Large intestine (tissue), 3 donors: ENCODE data around the gene RARRES2. TPM values are rescaled to one million over a fixed set of nuclear protein-coding genes. Genes with fewer than 3 reads are reported as not detected.
A peak's percentile ranks its signal among the peaks of the same experiment; 100 is the strongest.

ENCODE experiments used
- DNase-seq, 2 donors: peaks; one replicate each; pipeline versions ENCODE4 v3.0.0 to v3.0.0-alpha.2; 2013
- H3K27ac ChIP-seq: one replicate; pipeline ENCODE4 v1.5.1; 2013; ENCODE audit warnings: low read length
- H3K27me3 ChIP-seq: 2 replicates; pipeline ENCODE4 v1.6.1; 2013; ENCODE audit warnings: low read length; ENCODE audit not compliant: control insufficient read depth, insufficient read depth
- H3K36me3 ChIP-seq: 2 replicates; pipeline ENCODE4 v1.6.1; 2013; ENCODE audit warnings: low read length; ENCODE audit not compliant: control insufficient read depth, insufficient read depth
- H3K4me1 ChIP-seq: one replicate; pipeline ENCODE4 v1.6.1; 2013; ENCODE audit warnings: low read length; ENCODE audit not compliant: control insufficient read depth, insufficient read depth
- H3K4me3 ChIP-seq: one replicate; pipeline ENCODE4 v1.5.1; 2013; ENCODE audit warnings: low read length
- H3K9me3 ChIP-seq: one replicate; pipeline ENCODE4 v1.6.1; 2013; ENCODE audit warnings: mild to moderate bottlenecking, low read depth, low read length, moderate library complexity; ENCODE audit not compliant: control insufficient read depth
- WGBS: methylation state at CpG from one replicate; pipeline ENCODE4 v1.1.5; 2013; ENCODE audit warnings: low lambda C conversion rate; ENCODE audit not compliant: insufficient coverage; 5-methylcytosine and 5-hydroxymethylcytosine counted together
- polyA plus RNA-seq: library from polyadenylated mRNA; unstranded; fragments of 120-200 nt; gene quantifications from one replicate; pipeline ENCODE4 v1.2.1, GENCODE V29; 2013

RARRES2 gene
- polyA plus RNA-seq, 1 donor: 58.2 TPM

DNA sequence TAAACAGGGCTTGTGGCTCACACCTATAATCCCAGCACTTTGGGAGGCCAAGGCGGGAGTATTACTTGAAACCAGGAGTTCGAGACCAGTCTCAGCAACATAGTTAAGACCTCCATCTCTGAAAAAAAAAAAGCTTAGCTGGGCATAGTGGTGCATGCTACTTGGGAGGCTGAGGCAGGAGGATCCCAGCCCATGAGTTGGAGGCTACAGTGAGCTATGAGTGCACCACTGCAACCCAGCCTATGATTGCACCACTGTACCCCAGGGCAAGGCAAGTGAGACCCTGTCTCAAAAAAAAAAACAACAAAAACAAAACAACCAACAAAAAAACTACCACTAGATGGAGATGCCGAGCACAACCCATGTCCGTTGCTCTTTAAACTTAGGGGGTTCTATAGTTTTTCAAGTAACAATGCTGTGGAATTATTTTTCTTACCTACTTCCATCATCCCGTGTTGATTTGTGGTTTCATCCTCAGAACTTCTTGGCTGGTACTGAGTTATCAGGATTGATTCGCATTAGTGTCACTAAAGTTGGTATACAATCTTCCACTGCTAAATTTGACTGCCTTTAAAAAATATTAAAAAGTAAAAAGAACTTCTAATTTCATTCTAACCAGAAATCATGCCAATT lies 15.0 kb upstream of the RARRES2 start:
- Histone ChIP-seq H3K27me3 (no peaks in the 10 kb centered on the region), H3K9me3 (no peaks in the 10 kb centered on the region), H3K27ac (no peak overlapping the region), H3K4me3 (no peak overlapping the region), H3K4me1 (no peaks in the 10 kb centered on the region), H3K36me3 (no peaks in the 10 kb centered on the region)
- no CpG with 5 or more reads among the region's 6 CpGs for WGBS
- no peak for DNase-seq

- Histone ChIP-seq H3K36me3 (no peaks in the 10 kb centered on the region), H3K9me3 (no peaks in the 10 kb centered on the region), H3K27ac (no peak overlapping the region), H3K4me1 (no peaks in the 10 kb centered on the region), H3K27me3 (no peaks in the 10 kb centered on the region), H3K4me3 (no peak overlapping the region)
- WGBS: no CpG with 5 or more reads among the region's 1 CpG
- DNase-seq: no peak
Measured at GRCh38 chr7:150355666-150356059, 14.2 kb upstream of the RARRES2 start.

DNA sequence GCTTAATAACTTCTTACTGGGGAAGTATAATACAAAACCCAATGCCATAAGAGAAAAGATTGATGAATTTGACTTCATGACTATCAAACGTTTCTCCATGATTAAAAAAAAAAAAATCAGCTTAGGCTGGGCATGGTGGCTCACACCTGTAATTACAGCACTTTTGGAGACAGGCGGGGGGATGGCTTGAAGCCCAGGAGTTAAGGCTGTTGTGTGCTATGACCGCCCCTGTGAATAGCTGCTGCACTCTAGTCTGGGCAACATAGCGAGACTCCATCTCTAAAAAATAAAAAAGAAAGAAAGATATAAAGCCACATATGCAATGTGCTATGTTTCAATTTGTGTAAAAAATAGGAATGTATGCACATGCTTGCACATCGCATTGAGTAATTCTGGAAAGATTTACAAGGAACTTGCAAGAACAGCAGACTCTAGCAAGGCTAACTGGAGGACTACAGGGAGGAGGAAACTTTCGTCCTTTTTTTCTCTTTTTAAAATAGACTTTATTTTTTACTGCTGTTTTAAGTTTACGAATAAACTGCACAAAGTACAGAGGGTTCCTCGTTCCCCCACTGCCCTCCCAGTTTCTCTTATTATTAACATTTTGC lies 10.3 kb upstream of the RARRES2 start:
- Histone ChIP-seq H3K9me3 (no peaks in the 10 kb centered on the region), H3K36me3 (no peaks in the 10 kb centered on the region), H3K27me3 (no peaks in the 10 kb centered on the region), H3K4me3 (no peak overlapping the region), H3K4me1 (no peaks in the 10 kb centered on the region), H3K27ac (no peak overlapping the region)
- WGBS: 88% methylated on average over 3 of the region's 8 CpGs
- DNase-seq: no peak

DNA sequence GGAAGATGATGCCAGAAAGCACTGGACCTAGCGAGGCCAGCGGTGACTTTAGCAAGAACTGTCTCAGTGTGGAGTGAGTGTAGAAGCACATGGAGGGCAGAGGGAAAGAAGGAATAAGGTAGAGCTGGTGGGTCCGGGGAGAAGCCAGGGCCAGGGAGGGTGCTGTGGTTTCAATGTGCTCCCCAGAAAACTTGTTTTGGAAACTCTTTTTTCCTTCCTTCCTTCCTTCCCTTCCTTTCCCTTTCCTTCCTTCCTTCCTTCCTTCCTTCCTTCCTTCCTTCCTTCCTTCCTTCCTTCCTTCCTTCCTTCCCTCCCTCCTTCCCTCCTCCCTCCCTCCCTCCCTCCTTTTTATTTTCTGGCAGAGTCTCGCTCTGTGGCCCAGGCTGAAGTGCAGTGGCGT lies 5.5 kb upstream of the RARRES2 start:
- DNase-seq: no peak
- peaks cover 4% of the 10 kb centered on the region for H3K9me3 ChIP-seq
- WGBS: no CpG with 5 or more reads among the region's 5 CpGs
- H3K36me3 ChIP-seq: no peaks in the 10 kb centered on the region
- no peaks in the 10 kb centered on the region for H3K4me1 ChIP-seq
- H3K27me3 ChIP-seq: no peaks in the 10 kb centered on the region
- no peak overlapping the region for H3K27ac ChIP-seq
- no peak overlapping the region for H3K4me3 ChIP-seq

- peaks cover 13% of the 10 kb centered on the region for H3K4me1 ChIP-seq
- peaks cover 13% of the 10 kb centered on the region for H3K27me3 ChIP-seq
- DNase-seq: no peak
- peaks cover 4% of the 10 kb centered on the region for H3K9me3 ChIP-seq
- no peak overlapping the region for H3K27ac ChIP-seq
- H3K36me3 ChIP-seq: no peaks in the 10 kb centered on the region
- no peak overlapping the region for H3K4me3 ChIP-seq
- WGBS: 80% methylated on average over 1 of the region's 1 CpG
Measured at GRCh38 chr7:150345012-150345411, 3.6 kb upstream of the RARRES2 start.

- Histone ChIP-seq H3K9me3 (peaks cover 4% of the 10 kb centered on the region), H3K4me3 (no peak overlapping the region), H3K4me1 (peaks cover 14% of the 10 kb centered on the region), H3K36me3 (no peaks in the 10 kb centered on the region), H3K27ac (no peak overlapping the region), H3K27me3 (peaks cover 13% of the 10 kb centered on the region)
- DNase-seq: no peak
Measured at GRCh38 chr7:150344299-150344698, 2.9 kb upstream of the RARRES2 start.

DNA sequence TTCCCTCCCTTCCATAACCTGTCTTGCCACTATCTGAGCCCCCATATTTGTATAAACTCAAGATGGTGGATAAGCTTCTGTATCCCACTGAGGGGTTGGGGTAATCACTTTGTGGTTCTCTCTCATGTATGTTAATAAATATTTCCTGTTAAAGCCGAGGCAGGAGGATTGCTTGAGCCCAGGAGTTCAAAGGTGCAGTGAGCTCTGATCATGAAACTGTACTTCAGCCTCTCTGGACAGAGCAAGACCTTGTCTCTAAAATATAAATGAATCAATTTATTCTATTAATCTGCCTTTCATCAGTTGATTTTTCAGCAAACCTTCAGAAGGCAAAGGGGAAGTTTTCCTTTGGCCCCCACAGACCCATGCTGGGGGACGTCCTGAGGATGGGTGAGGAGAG lies 1.8 kb upstream of the RARRES2 start:
- Histone ChIP-seq H3K4me3 (no peak overlapping the region), H3K27ac (no peak overlapping the region), H3K27me3 (peaks cover 13% of the 10 kb centered on the region), H3K36me3 (peaks cover 4% of the 10 kb centered on the region), H3K9me3 (peaks cover 4% of the 10 kb centered on the region), H3K4me1 (peaks cover 16% of the 10 kb centered on the region)
- DNase-seq: no peak
- no CpG with 5 or more reads among the region's 2 CpGs for WGBS

- Histone ChIP-seq H3K27ac (no peak overlapping the region), H3K4me1 (peaks cover 16% of the 10 kb centered on the region), H3K27me3 (peaks cover 13% of the 10 kb centered on the region), H3K9me3 (peaks cover 4% of the 10 kb centered on the region), H3K36me3 (peaks cover 15% of the 10 kb centered on the region), H3K4me3 (no peak overlapping the region)
- no peak for DNase-seq
- no CpG with 5 or more reads among the region's 9 CpGs for WGBS
Measured at GRCh38 chr7:150342121-150342408, 636 bp upstream of the RARRES2 start.

- peaks cover 24% of the 10 kb centered on the region for H3K36me3 ChIP-seq
- DNase-seq: no peak
- WGBS: no CpG with 5 or more reads among the region's 29 CpGs
Measured at GRCh38 chr7:150340875-150341262, 560 bp downstream of the RARRES2 start.

GRCh38 chr7:150340024-150340749 lies 1.2 kb downstream of the RARRES2 start:
- H3K4me3 ChIP-seq: peak overlapping the region; percentile 50
- WGBS: 100% methylated on average over 1 of the region's 39 CpGs
- peaks cover 27% of the 10 kb centered on the region for H3K36me3 ChIP-seq
- peak; percentile 45 to 61 for DNase-seq
- peaks cover 13% of the 10 kb centered on the region for H3K27me3 ChIP-seq
- peaks cover 21% of the 10 kb centered on the region for H3K4me1 ChIP-seq
- H3K9me3 ChIP-seq: peaks cover 4% of the 10 kb centered on the region
- H3K27ac ChIP-seq: no peak overlapping the region

More at GRCh38 chr7:150340875-150341262, 560 bp downstream of the RARRES2 start:
- Histone ChIP-seq H3K9me3 (peaks cover 4% of the 10 kb centered on the region), H3K27ac (peak overlapping the region; percentile 29), H3K27me3 (peaks cover 13% of the 10 kb centered on the region), H3K4me1 (peaks cover 17% of the 10 kb centered on the region), H3K4me3 (peak overlapping the region; percentile 50)
